Neural cell (in vitro differentiated cells): Measurements from ENCODE around the gene JMJD1C. TPM values are rescaled to one million over a fixed set of nuclear protein-coding genes. Genes with fewer than 3 reads are reported as not detected.

Source experiments
- H2AFZ ChIP-seq: fragments of 200-600, 300-800 bp; sonication (generic), shearing (Covaris generic); 2 replicates; pipeline ENCODE4 v1.6.0; 2014; ENCODE audit warnings: low read depth, mild to moderate bottlenecking, antibody characterized with exemption, low read length, moderate library complexity
- H3F3A ChIP-seq: fragments of 200-600 bp; shearing (Covaris generic); 2 replicates; pipeline ENCODE4 v1.6.1; 2016; ENCODE audit warnings: mild to moderate bottlenecking, moderate library complexity, mixed read lengths, antibody characterized with exemption, low read length; ENCODE audit not compliant: insufficient read depth, poor library complexity, severe bottlenecking
- H3K27ac ChIP-seq: fragments of 200-600, 300-800 bp; sonication (generic), shearing (Covaris generic); 2 replicates; pipeline ENCODE4 v1.5.1; 2014; ENCODE audit warnings: mild to moderate bottlenecking, low read length, moderate library complexity
- H3K27me3 ChIP-seq: fragments of 300-800, 200-600 bp; sonication (generic), shearing (Covaris generic); 2 replicates; pipeline ENCODE4 v1.6.0; 2014; ENCODE audit warnings: mild to moderate bottlenecking, low read depth, low read length, moderate library complexity; ENCODE audit not compliant: insufficient read depth
- H3K36me3 ChIP-seq: fragments of 300-800, 200-600 bp; sonication (generic), shearing (Covaris generic); 2 replicates; pipeline ENCODE4 v1.5.1; 2014; ENCODE audit warnings: mild to moderate bottlenecking, antibody characterized with exemption, low read length, moderate library complexity; ENCODE audit not compliant: insufficient read depth
- H3K4me2 ChIP-seq: fragments of 300-800, 200-600 bp; sonication (generic), shearing (Covaris generic); 2 replicates; pipeline ENCODE4 v1.6.0; 2014; ENCODE audit warnings: mild to moderate bottlenecking, low read length
- H3K4me3 ChIP-seq: fragments of 300-800, 200-600 bp; sonication (generic), shearing (Covaris generic); 2 replicates; pipeline ENCODE4 v1.5.1; 2014; ENCODE audit warnings: mild to moderate bottlenecking, low read length, moderate library complexity
- H3K79me2 ChIP-seq: fragments of 200-600 bp; shearing (Covaris generic); replicated peaks from 2 replicates; pipeline ENCODE4 v1.6.0; 2014; ENCODE audit warnings: mild to moderate bottlenecking, low read length, moderate library complexity; ENCODE audit not compliant: insufficient read depth
- H3K9ac ChIP-seq: fragments of 300-800, 200-600 bp; sonication (generic), shearing (Covaris generic); 2 replicates; pipeline ENCODE4 v1.6.1; 2016; ENCODE audit warnings: mild to moderate bottlenecking, low read length, mixed read lengths
- H3K9me2 ChIP-seq: fragments of 200-600 bp; shearing (Covaris generic); 2 replicates; pipeline ENCODE4 v1.6.1; 2016; ENCODE audit warnings: mild to moderate bottlenecking, low read length, mixed read lengths; ENCODE audit not compliant: insufficient read depth
- H3K9me3 ChIP-seq: fragments of 200-600, 300-800 bp; sonication (generic), shearing (Covaris generic); 2 replicates; pipeline ENCODE4 v1.6.1; 2016; ENCODE audit warnings: mild to moderate bottlenecking, mixed run types, low read length, moderate library complexity, mixed read lengths
- H4K20me1 ChIP-seq: fragments of 200-600 bp; shearing (Covaris generic); 2 replicates; pipeline ENCODE4 v1.6.1; 2016; ENCODE audit warnings: mild to moderate bottlenecking, mixed run types; ENCODE audit not compliant: insufficient read depth
- EP300 ChIP-seq: fragments of 450-650 bp; conservative IDR thresholded peaks from 2 replicates; pipeline ENCODE4 v1.6.1; 2014; ENCODE audit warnings: antibody characterized with exemption, mild to moderate bottlenecking, moderate library complexity; ENCODE audit not compliant: poor library complexity, severe bottlenecking
- EZH2 ChIP-seq: fragments of 200-600, 300-800 bp; shearing (Covaris generic), sonication (generic); IDR thresholded peaks from 2 replicates; pipeline ENCODE4 v1.6.1; 2014; ENCODE audit warnings: antibody characterized with exemption, low read length, borderline replicate concordance, mild to moderate bottlenecking; ENCODE audit not compliant: insufficient read depth, poor library complexity, severe bottlenecking
- MXI1 ChIP-seq: fragments of 450-650 bp; conservative IDR thresholded peaks from 2 replicates; pipeline ENCODE4 v1.6.1; 2014; ENCODE audit warnings: antibody characterized with exemption, mild to moderate bottlenecking; ENCODE audit not compliant: poor library complexity, severe bottlenecking
- POLR2AphosphoS5 ChIP-seq: IDR thresholded peaks from 2 replicates; pipeline ENCODE4 v1.6.1; 2012
- RAD21 ChIP-seq: fragments of 450-650 bp; conservative IDR thresholded peaks from 2 replicates; pipeline ENCODE4 v1.6.1; 2014; ENCODE audit warnings: antibody characterized with exemption, mild to moderate bottlenecking, moderate library complexity
- SMC3 ChIP-seq: fragments of 450-650 bp; conservative IDR thresholded peaks from 2 replicates; pipeline ENCODE4 v1.6.1; 2014; ENCODE audit warnings: antibody characterized with exemption, mild to moderate bottlenecking, moderate library complexity; ENCODE audit not compliant: poor library complexity
- TAF1 ChIP-seq: IDR thresholded peaks from 2 replicates; pipeline ENCODE4 v1.6.1; 2012; ENCODE audit warnings: low read depth
- polyA plus RNA-seq: library from polyadenylated mRNA; depleted of rRNA; stranded (reverse); fragments of >200 nt; gene quantifications from 2 replicates; pipeline ENCODE4 v1.2.3, GENCODE V29; 2014
- TF ChIP-seq, protein P1 (sequence below): fragments of 450-650 bp; IDR thresholded peaks from 2 replicates; pipeline ENCODE4 v1.5.1; 2014; ENCODE audit warnings: antibody characterized with exemption, mild to moderate bottlenecking, moderate library complexity; ENCODE audit not compliant: poor library complexity, severe bottlenecking
- TF ChIP-seq, protein P2 (sequence below): IDR thresholded peaks from 2 replicates; pipeline ENCODE4 v1.6.1; 2012; ENCODE audit warnings: borderline replicate concordance

The JMJD1C gene
- polyA plus RNA-seq, 1 donor from 2014 or later = 108 TPM

GRCh38 chr10:63240807-63241206 lies 225.0 kb downstream of the JMJD1C start:
- Histone ChIP-seq H3K4me2 (no peak overlapping the region), H2AFZ (no peak overlapping the region), H4K20me1 (no peaks in the 10 kb centered on the region), H3K36me3 (no peaks in the 10 kb centered on the region), H3K9me3 (no peaks in the 10 kb centered on the region), H3K9me2 (no peaks in the 10 kb centered on the region), H3K9ac (no peak overlapping the region), H3K4me3 (no peak overlapping the region), H3K27ac (no peak overlapping the region), H3K79me2 (peaks cover 33% of the 10 kb centered on the region), H3K27me3 (no peaks in the 10 kb centered on the region), H3F3A (peaks cover 3% of the 10 kb centered on the region)
- TF ChIP-seq RAD21 (no peak), TAF1 (no peak), EZH2 (no peak), POLR2AphosphoS5 (no peak), MXI1 (no peak), SMC3 (no peak), EP300 (no peak)
- TF ChIP-seq, protein P1, sequence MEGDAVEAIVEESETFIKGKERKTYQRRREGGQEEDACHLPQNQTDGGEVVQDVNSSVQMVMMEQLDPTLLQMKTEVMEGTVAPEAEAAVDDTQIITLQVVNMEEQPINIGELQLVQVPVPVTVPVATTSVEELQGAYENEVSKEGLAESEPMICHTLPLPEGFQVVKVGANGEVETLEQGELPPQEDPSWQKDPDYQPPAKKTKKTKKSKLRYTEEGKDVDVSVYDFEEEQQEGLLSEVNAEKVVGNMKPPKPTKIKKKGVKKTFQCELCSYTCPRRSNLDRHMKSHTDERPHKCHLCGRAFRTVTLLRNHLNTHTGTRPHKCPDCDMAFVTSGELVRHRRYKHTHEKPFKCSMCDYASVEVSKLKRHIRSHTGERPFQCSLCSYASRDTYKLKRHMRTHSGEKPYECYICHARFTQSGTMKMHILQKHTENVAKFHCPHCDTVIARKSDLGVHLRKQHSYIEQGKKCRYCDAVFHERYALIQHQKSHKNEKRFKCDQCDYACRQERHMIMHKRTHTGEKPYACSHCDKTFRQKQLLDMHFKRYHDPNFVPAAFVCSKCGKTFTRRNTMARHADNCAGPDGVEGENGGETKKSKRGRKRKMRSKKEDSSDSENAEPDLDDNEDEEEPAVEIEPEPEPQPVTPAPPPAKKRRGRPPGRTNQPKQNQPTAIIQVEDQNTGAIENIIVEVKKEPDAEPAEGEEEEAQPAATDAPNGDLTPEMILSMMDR = no peak
- TF ChIP-seq, protein P2, sequence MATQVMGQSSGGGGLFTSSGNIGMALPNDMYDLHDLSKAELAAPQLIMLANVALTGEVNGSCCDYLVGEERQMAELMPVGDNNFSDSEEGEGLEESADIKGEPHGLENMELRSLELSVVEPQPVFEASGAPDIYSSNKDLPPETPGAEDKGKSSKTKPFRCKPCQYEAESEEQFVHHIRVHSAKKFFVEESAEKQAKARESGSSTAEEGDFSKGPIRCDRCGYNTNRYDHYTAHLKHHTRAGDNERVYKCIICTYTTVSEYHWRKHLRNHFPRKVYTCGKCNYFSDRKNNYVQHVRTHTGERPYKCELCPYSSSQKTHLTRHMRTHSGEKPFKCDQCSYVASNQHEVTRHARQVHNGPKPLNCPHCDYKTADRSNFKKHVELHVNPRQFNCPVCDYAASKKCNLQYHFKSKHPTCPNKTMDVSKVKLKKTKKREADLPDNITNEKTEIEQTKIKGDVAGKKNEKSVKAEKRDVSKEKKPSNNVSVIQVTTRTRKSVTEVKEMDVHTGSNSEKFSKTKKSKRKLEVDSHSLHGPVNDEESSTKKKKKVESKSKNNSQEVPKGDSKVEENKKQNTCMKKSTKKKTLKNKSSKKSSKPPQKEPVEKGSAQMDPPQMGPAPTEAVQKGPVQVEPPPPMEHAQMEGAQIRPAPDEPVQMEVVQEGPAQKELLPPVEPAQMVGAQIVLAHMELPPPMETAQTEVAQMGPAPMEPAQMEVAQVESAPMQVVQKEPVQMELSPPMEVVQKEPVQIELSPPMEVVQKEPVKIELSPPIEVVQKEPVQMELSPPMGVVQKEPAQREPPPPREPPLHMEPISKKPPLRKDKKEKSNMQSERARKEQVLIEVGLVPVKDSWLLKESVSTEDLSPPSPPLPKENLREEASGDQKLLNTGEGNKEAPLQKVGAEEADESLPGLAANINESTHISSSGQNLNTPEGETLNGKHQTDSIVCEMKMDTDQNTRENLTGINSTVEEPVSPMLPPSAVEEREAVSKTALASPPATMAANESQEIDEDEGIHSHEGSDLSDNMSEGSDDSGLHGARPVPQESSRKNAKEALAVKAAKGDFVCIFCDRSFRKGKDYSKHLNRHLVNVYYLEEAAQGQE = no peak

- TF ChIP-seq POLR2AphosphoS5 (no peak), SMC3 (no peak), EZH2 (no peak), RAD21 (no peak), MXI1 (no peak), EP300 (no peak), TAF1 (no peak)
- TF ChIP-seq, protein P2 = no peak
- TF ChIP-seq, protein P1 = no peak
- H3K27me3 ChIP-seq = no peaks in the 10 kb centered on the region
Measured at GRCh38 chr10:63238501-63238900, 227.3 kb downstream of the JMJD1C start.

More at GRCh38 chr10:63238501-63238900, 227.3 kb downstream of the JMJD1C start:
- H3K27ac ChIP-seq = no peak overlapping the region
- no peak overlapping the region for H3K9ac ChIP-seq
- H2AFZ ChIP-seq = no peak overlapping the region
- no peak overlapping the region for H3K4me3 ChIP-seq
- H3K9me3 ChIP-seq = no peaks in the 10 kb centered on the region
- no peaks in the 10 kb centered on the region for H4K20me1 ChIP-seq
- no peaks in the 10 kb centered on the region for H3K9me2 ChIP-seq
- no peak overlapping the region for H3K4me2 ChIP-seq
- H3K79me2 ChIP-seq = peaks cover 30% of the 10 kb centered on the region
- H3F3A ChIP-seq = peaks cover 3% of the 10 kb centered on the region
- no peaks in the 10 kb centered on the region for H3K36me3 ChIP-seq
